HCT116 (cell line): ENCODE data around the gene GABARAP. TPM values are rescaled to one million over a fixed set of nuclear protein-coding genes. Genes with fewer than 3 reads are reported as not detected.

Experiments
- ATAC-seq: fragments of 200-7000 bp; cut with Tn5 transposase; 2 replicates; pipeline ENCODE4 v1.9.1; 2020; ENCODE audit warnings: mild to moderate bottlenecking, moderate library complexity
- BruUV-seq: library from RNA; stranded (reverse); fragments of 400-500 nt; replicated peaks from 2 replicates; lab custom pipeline; 2021; lab: Mats Ljungman, UMichigan
- CTCF ChIA-PET: fragments of 300-600 bp; sonication (Branson Sonifier 250); formaldehyde crosslinking; loops from one replicate; lab custom pipeline; 2021; ENCODE audit warnings: antibody characterized with exemption; lab: Charles Lee
- POLR2A ChIA-PET: fragments of 300-600, 350-600 bp; sonication (Branson Sonifier 250); formaldehyde crosslinking; loops from one replicate; lab custom pipeline; 2021; ENCODE audit warnings: antibody characterized with exemption; lab: Charles Lee
- RAD21 ChIA-PET, 2 experiments: fragments of 300-600 bp; sonication (Branson Sonifier 250); formaldehyde crosslinking; loops; one replicate each; lab custom pipeline; 2023; ENCODE audit warnings: low total read pairs in 2 of 2; ENCODE audit not compliant: uncharacterized antibody in 2 of 2, unreplicated experiment in 2 of 2, low non-redundant PET in 1 of 2; lab: Charles Lee
- DNase-seq: peaks from one replicate; pipeline ENCODE4 v3.0.0-alpha.2; 2010; ENCODE audit warnings: low read depth, low spot score
- H2AFZ ChIP-seq: fragments of 200-600 bp; shearing (Covaris generic), sonication (generic); 2 replicates; pipeline ENCODE4 v1.6.1; 2017; ENCODE audit warnings: low read depth, mixed run types, mixed read lengths, antibody characterized with exemption, low read length; ENCODE audit not compliant: poor library complexity, severe bottlenecking
- H3K27ac ChIP-seq: 2 replicates; pipeline ENCODE4 v1.5.1; 2012; ENCODE audit warnings: low read depth, low read length
- H3K27me3 ChIP-seq: fragments of 200-600 bp; sonication (generic); 2 replicates; pipeline ENCODE4 v1.6.1; 2016; ENCODE audit warnings: mixed run types, low read length, mixed read lengths; ENCODE audit not compliant: insufficient read depth
- H3K36me3 ChIP-seq, 2 experiments: fragments of 200-500 bp in 1 of 2; fragments of 200-600 bp in 1 of 2; sonication (Bioruptor generic) in 1 of 2; sonication (generic) in 1 of 2; 2 replicates each; pipeline versions ENCODE4 v1.5.1 to v1.6.1; 2014 to 2016; ENCODE audit warnings: low read length in 2 of 2, inconsistent platforms in 1 of 2, mixed read lengths in 1 of 2, mixed run types in 1 of 2; ENCODE audit not compliant: insufficient read depth in 2 of 2, control insufficient read depth in 1 of 2
- H3K4me1 ChIP-seq, 2 experiments: fragments of 200-600 bp in 1 of 2; sonication (generic) in 1 of 2; 2 replicates each; pipeline versions ENCODE4 v1.5.1 to v1.6.1; 2012 to 2017; ENCODE audit warnings: low read length in 2 of 2, inconsistent platforms in 1 of 2, mild to moderate bottlenecking in 1 of 2, mixed read lengths in 1 of 2, mixed run types in 1 of 2, moderate library complexity in 1 of 2; ENCODE audit not compliant: insufficient read depth in 2 of 2, control insufficient read depth in 1 of 2
- H3K4me2 ChIP-seq: fragments of 200-600 bp; sonication (generic); 2 replicates; pipeline ENCODE4 v1.6.1; 2017; ENCODE audit warnings: mixed run types, low read length, mixed read lengths
- H3K4me3 ChIP-seq, 2 experiments: fragments of 200-600 bp in 1 of 2; sonication (generic) in 1 of 2; replicated peaks in 1 of 2; 2 replicates each; pipeline ENCODE4 v1.5.1; 2011 to 2016; ENCODE audit warnings: low read length in 2 of 2, control low read depth in 1 of 2, low read depth in 1 of 2, mild to moderate bottlenecking in 1 of 2, mixed read lengths in 1 of 2, mixed run types in 1 of 2
- H3K79me2 ChIP-seq: fragments of 200-600 bp; sonication (generic); 2 replicates; pipeline ENCODE4 v1.6.1; 2017; ENCODE audit warnings: mild to moderate bottlenecking, mixed run types, low read length, moderate library complexity, mixed read lengths; ENCODE audit not compliant: insufficient read depth
- H3K9ac ChIP-seq: fragments of 200-600 bp; sonication (generic); 2 replicates; pipeline ENCODE4 v1.6.1; 2016; ENCODE audit warnings: low read length, mixed read lengths
- H3K9me2 ChIP-seq: fragments of 200-600 bp; sonication (generic), shearing (Covaris generic); 2 replicates; pipeline ENCODE4 v1.6.1; 2017; ENCODE audit warnings: mixed run types, mild to moderate bottlenecking, moderate library complexity; ENCODE audit not compliant: insufficient read depth
- H3K9me3 ChIP-seq, 2 experiments: fragments of 200-500 bp in 1 of 2; fragments of 200-600 bp in 1 of 2; sonication (Bioruptor generic) in 1 of 2; sonication (generic) in 1 of 2; 2 replicates each; pipeline ENCODE4 v1.6.1; 2014 to 2017; ENCODE audit warnings: low read length in 2 of 2, mixed read lengths in 2 of 2, inconsistent platforms in 1 of 2, low read depth in 1 of 2, mild to moderate bottlenecking in 1 of 2, mixed run types in 1 of 2, moderate library complexity in 1 of 2; ENCODE audit not compliant: control insufficient read depth in 1 of 2, insufficient read depth in 1 of 2
- H4K20me1 ChIP-seq: fragments of 200-600 bp; sonication (generic), shearing (Covaris generic); 2 replicates; pipeline ENCODE4 v1.6.1; 2017; ENCODE audit warnings: mixed run types, mild to moderate bottlenecking, moderate library complexity; ENCODE audit not compliant: insufficient read depth
- CBX3 ChIP-seq: IDR thresholded peaks from 2 replicates; pipeline ENCODE4 v1.6.1; 2012; ENCODE audit warnings: low read depth
- CEBPB ChIP-seq: IDR thresholded peaks from 2 replicates; pipeline ENCODE4 v1.6.1; 2012; ENCODE audit warnings: low read depth
- EGR1 ChIP-seq: IDR thresholded peaks from 2 replicates; pipeline ENCODE4 v1.6.1; 2012; ENCODE audit warnings: low read depth
- EZH2 ChIP-seq: fragments of 200-600 bp; sonication (generic); IDR thresholded peaks from 2 replicates; pipeline ENCODE4 v1.6.1; 2017; ENCODE audit warnings: antibody characterized with exemption, mixed run types
- EZH2phosphoT487 ChIP-seq: fragments of 200-600 bp; IDR thresholded peaks from 2 replicates; pipeline ENCODE4 v1.6.1; 2018; ENCODE audit warnings: antibody characterized with exemption, borderline replicate concordance
- FOSL1 ChIP-seq: IDR thresholded peaks from 2 replicates; pipeline ENCODE4 v1.6.1; 2012; ENCODE audit warnings: low read depth
- JUND ChIP-seq: IDR thresholded peaks from 2 replicates; pipeline ENCODE4 v1.6.1; 2012
- POLR2A ChIP-seq: IDR thresholded peaks from 2 replicates; pipeline ENCODE4 v1.7.0; 2011; ENCODE audit warnings: borderline replicate concordance; ENCODE audit not compliant: insufficient read depth, insufficient read length; ENCODE audit errors: extremely low read depth
- POLR2AphosphoS5 ChIP-seq: IDR thresholded peaks from 2 replicates; pipeline ENCODE4 v1.6.1; 2011; ENCODE audit warnings: mild to moderate bottlenecking, low read depth, low read length, moderate library complexity
- RAD21 ChIP-seq: IDR thresholded peaks from 2 replicates; pipeline ENCODE4 v1.6.1; 2012; ENCODE audit warnings: low read depth, mild to moderate bottlenecking
- SIN3A ChIP-seq: IDR thresholded peaks from 2 replicates; pipeline ENCODE4 v1.6.1; 2012; ENCODE audit warnings: low read depth
- SP1 ChIP-seq: IDR thresholded peaks from 2 replicates; pipeline ENCODE4 v1.6.1; 2012; ENCODE audit warnings: low read depth
- SRF ChIP-seq: IDR thresholded peaks from 2 replicates; pipeline ENCODE4 v1.6.1; 2012; ENCODE audit warnings: low read depth
- YY1 ChIP-seq: IDR thresholded peaks from 2 replicates; pipeline ENCODE4 v1.6.1; 2011; ENCODE audit warnings: low read length, low read depth, moderate library complexity, mild to moderate bottlenecking; ENCODE audit not compliant: insufficient replicate concordance; ENCODE audit errors: extremely low read depth
- ZFX ChIP-seq: fragments of 450-650 bp; IDR thresholded peaks from 2 replicates; pipeline ENCODE4 v1.6.1; 2017
- ZNF274 ChIP-seq: fragments of 200-500 bp; sonication (Bioruptor generic); IDR thresholded peaks from 2 replicates; pipeline ENCODE4 v1.6.1; 2014; ENCODE audit warnings: mild to moderate bottlenecking, low read depth, low read length, inconsistent platforms
- intact Hi-C: fragments of 100-400 bp; cut with micrococcal nuclease; formaldehyde crosslinking; loops from 2 replicates; pipeline ENCODE4 v1.10.0; 2022
- total RNA-seq: library from RNA; stranded (reverse); gene quantifications from one replicate; pipeline ENCODE4 v1.2.1, GENCODE V29; 2021; ENCODE audit not compliant: unreplicated experiment
- TF ChIP-seq, protein P1 (sequence below), 3 experiments: fragments of 200-600 bp in 1 of 3; sonication (generic) in 1 of 3; IDR thresholded peaks in 2 of 3; conservative IDR thresholded peaks in 1 of 3; 2 replicates each; pipeline ENCODE4 v1.5.1; 2012 to 2017; ENCODE audit warnings: low read depth in 2 of 3, low read length in 2 of 3, antibody characterized with exemption in 1 of 3, borderline replicate concordance in 1 of 3, control low read depth in 1 of 3, mild to moderate bottlenecking in 1 of 3, mixed read lengths in 1 of 3, mixed run types in 1 of 3, moderate library complexity in 1 of 3; ENCODE audit not compliant: insufficient read depth in 1 of 3
- TF ChIP-seq, protein P2 (sequence below): IDR thresholded peaks from 2 replicates; pipeline ENCODE4 v1.6.1; 2012; ENCODE audit warnings: low read depth
- TF ChIP-seq, protein P3 (sequence below): IDR thresholded peaks from 2 replicates; pipeline ENCODE4 v1.6.1; 2011; ENCODE audit warnings: mild to moderate bottlenecking, low read length, moderate library complexity; ENCODE audit not compliant: insufficient replicate concordance; ENCODE audit errors: extremely low read depth

The GABARAP gene
- total RNA-seq, 1 experiment from 2014 or later, result 287 TPM

GRCh38 chr17:7252176-7253043 is 10.2 kb upstream of the GABARAP start, which contains the start of gene ELP5:
Gene ELP5 (plus strand): TSS chr17:7252215. CDS start chr17:7252551, 336 bp downstream.
- no peak within 1 kb of the TSS for H2AFZ ChIP-seq
- peak within 1 kb of the TSS; percentile 99 for H3K9ac ChIP-seq
- peaks cover 9 to 11% of the 10 kb centered on the region in 2 experiments; a peak in 2 of 4 replicates for H3K36me3 ChIP-seq
- CTCF ChIA-PET, result no interaction called here
- peaks cover 75% of the 10 kb centered on the region for H3K79me2 ChIP-seq
- peak within 1 kb of the TSS; percentile 82 to 99 for H3K4me3 ChIP-seq
- H3K27ac ChIP-seq, result peak within 1 kb of the TSS; percentile 84
- H3K4me1 ChIP-seq, result peaks cover 13 to 25% of the 10 kb centered on the region in 2 experiments
- intact Hi-C loops, result loop anchor here (1.0 to 5.0 kb wide), 2 partner anchors 10 to 55 kb away; partner anchors contain the start of genes CLDN7 and EIF5A
- no peaks in the 10 kb centered on the region for H4K20me1 ChIP-seq
- no peaks in the 10 kb centered on the region for H3K27me3 ChIP-seq
- peak within 1 kb of the TSS; percentile 89 for H3K4me2 ChIP-seq
- POLR2A ChIA-PET, result interaction anchor here (2.0 kb wide), 1 partner anchor 10 kb away, joined by 7 read pairs; the partner anchor contains the start of gene GABARAP
- RAD21 ChIA-PET, result no interaction called here
- BruUV-seq, result TSS peak; percentile 78
- H3K9me3 ChIP-seq, result no peaks in the 10 kb centered on the region
- H3K9me2 ChIP-seq, result no peaks in the 10 kb centered on the region
- ATAC-seq (peak; percentile 71), DNase-seq (peak; percentile 92)
- TF ChIP-seq EZH2 (no peak), SRF (peak; percentile 80; the same call in 1 of the 2 replicates), SIN3A (peak; percentile 84), FOSL1 (no peak), EGR1 (peak; percentile 99), EZH2phosphoT487 (no peak), CEBPB (no peak), POLR2AphosphoS5 (peak; percentile 85), JUND (no peak; the same call in 1 of the 2 replicates), POLR2A (peak; percentile 6), CBX3 (0 out of 2 replicates have a peak, but pooled peaks have one; percentile 38), SP1 (peak; percentile 58), ZFX (peak; percentile 74), RAD21 (no peak), ZNF274 (no peak), YY1 (peak; percentile 66)
- TF ChIP-seq, protein P1, sequence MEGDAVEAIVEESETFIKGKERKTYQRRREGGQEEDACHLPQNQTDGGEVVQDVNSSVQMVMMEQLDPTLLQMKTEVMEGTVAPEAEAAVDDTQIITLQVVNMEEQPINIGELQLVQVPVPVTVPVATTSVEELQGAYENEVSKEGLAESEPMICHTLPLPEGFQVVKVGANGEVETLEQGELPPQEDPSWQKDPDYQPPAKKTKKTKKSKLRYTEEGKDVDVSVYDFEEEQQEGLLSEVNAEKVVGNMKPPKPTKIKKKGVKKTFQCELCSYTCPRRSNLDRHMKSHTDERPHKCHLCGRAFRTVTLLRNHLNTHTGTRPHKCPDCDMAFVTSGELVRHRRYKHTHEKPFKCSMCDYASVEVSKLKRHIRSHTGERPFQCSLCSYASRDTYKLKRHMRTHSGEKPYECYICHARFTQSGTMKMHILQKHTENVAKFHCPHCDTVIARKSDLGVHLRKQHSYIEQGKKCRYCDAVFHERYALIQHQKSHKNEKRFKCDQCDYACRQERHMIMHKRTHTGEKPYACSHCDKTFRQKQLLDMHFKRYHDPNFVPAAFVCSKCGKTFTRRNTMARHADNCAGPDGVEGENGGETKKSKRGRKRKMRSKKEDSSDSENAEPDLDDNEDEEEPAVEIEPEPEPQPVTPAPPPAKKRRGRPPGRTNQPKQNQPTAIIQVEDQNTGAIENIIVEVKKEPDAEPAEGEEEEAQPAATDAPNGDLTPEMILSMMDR (IDR thresholded peaks at IDR 0.05 in 2 of 3, conservative IDR thresholded peaks at IDR 0.05 in 1 of 3; ENCODE audit: borderline replicate concordance in 1 of 3, insufficient read depth in 1 of 3, low read depth in 2 of 3, low read length in 2 of 3), result 0 out of 6 replicates have a peak, but pooled peaks of 1 of the 3 experiments have one; percentile 27
- TF ChIP-seq, protein P2, sequence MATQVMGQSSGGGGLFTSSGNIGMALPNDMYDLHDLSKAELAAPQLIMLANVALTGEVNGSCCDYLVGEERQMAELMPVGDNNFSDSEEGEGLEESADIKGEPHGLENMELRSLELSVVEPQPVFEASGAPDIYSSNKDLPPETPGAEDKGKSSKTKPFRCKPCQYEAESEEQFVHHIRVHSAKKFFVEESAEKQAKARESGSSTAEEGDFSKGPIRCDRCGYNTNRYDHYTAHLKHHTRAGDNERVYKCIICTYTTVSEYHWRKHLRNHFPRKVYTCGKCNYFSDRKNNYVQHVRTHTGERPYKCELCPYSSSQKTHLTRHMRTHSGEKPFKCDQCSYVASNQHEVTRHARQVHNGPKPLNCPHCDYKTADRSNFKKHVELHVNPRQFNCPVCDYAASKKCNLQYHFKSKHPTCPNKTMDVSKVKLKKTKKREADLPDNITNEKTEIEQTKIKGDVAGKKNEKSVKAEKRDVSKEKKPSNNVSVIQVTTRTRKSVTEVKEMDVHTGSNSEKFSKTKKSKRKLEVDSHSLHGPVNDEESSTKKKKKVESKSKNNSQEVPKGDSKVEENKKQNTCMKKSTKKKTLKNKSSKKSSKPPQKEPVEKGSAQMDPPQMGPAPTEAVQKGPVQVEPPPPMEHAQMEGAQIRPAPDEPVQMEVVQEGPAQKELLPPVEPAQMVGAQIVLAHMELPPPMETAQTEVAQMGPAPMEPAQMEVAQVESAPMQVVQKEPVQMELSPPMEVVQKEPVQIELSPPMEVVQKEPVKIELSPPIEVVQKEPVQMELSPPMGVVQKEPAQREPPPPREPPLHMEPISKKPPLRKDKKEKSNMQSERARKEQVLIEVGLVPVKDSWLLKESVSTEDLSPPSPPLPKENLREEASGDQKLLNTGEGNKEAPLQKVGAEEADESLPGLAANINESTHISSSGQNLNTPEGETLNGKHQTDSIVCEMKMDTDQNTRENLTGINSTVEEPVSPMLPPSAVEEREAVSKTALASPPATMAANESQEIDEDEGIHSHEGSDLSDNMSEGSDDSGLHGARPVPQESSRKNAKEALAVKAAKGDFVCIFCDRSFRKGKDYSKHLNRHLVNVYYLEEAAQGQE, result no peak
- TF ChIP-seq, protein P3, sequence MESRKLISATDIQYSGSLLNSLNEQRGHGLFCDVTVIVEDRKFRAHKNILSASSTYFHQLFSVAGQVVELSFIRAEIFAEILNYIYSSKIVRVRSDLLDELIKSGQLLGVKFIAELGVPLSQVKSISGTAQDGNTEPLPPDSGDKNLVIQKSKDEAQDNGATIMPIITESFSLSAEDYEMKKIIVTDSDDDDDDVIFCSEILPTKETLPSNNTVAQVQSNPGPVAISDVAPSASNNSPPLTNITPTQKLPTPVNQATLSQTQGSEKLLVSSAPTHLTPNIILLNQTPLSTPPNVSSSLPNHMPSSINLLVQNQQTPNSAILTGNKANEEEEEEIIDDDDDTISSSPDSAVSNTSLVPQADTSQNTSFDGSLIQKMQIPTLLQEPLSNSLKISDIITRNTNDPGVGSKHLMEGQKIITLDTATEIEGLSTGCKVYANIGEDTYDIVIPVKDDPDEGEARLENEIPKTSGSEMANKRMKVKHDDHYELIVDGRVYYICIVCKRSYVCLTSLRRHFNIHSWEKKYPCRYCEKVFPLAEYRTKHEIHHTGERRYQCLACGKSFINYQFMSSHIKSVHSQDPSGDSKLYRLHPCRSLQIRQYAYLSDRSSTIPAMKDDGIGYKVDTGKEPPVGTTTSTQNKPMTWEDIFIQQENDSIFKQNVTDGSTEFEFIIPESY, result no peak
